RPMI8226 (cell line): Measurements from ENCODE around the gene REP15.
"Not testable (repeated sequence)": the region's sequence is repeated elsewhere in the genome, so short reads cannot be mapped to it uniquely, and the experiment has no call there.

ENCODE experiments used
- DNase-seq: peaks from one replicate; pipeline ENCODE4 v3.0.0-alpha.2; 2015

Gene REP15

GRCh38 chr12:27703720-27704452, 7.6 kb downstream of the REP15 start:
- DNase-seq, result peak; percentile 84

- peak; percentile 3 for DNase-seq
These were observed 9.0 kb downstream of the REP15 start for GRCh38 chr12:27705263-27705662.

- no peak for DNase-seq
These were observed 11.0 kb downstream of the REP15 start for GRCh38 chr12:27707216-27707615.

GRCh38 chr12:27709212-27709931, 13.1 kb downstream of the REP15 start:
- no peak for DNase-seq

- no peak for DNase-seq
These were observed 13.8 kb downstream of the REP15 start for GRCh38 chr12:27709932-27710591.

- peak; percentile 94 for DNase-seq
These were observed 14.5 kb downstream of the REP15 start, which contains the start of gene MRPS35 for GRCh38 chr12:27710592-27711316. MRPS35 (plus strand) TSS chr12:27710832; CDS start chr12:27710844, 12 bp downstream.

- peak; percentile 36 for DNase-seq
These were observed 15.1 kb downstream of the REP15 start for GRCh38 chr12:27711317-27711682.

- DNase-seq, result no peak
These were observed 15.7 kb downstream of the REP15 start for GRCh38 chr12:27711967-27712366.

GRCh38 chr12:27723212-27723611, 27.0 kb downstream of the REP15 start:
- DNase-seq, result no peak

GRCh38 chr12:27730097-27730588, 33.9 kb downstream of the REP15 start:
- DNase-seq, result no peak

- DNase-seq, result peak; percentile 21
These were observed 36.0 kb downstream of the REP15 start for GRCh38 chr12:27732281-27732680.

GRCh38 chr12:27733052-27733656, 36.9 kb downstream of the REP15 start:
- DNase-seq, result peak; percentile 29

- DNase-seq, result no peak
These were observed 37.5 kb downstream of the REP15 start for GRCh38 chr12:27733791-27734190.

GRCh38 chr12:27734321-27734720, 38.1 kb downstream of the REP15 start:
- not testable (repeated sequence) for DNase-seq

- DNase-seq, result no peak
These were observed 47.4 kb downstream of the REP15 start for GRCh38 chr12:27743601-27744000.

GRCh38 chr12:27745734-27746133, 49.5 kb downstream of the REP15 start:
- not testable (repeated sequence) for DNase-seq
